ENCODE measurements around the gene DOCK1.

- no peak for TF ChIP-seq CTCF (IDR thresholded peaks at IDR 0.05; ENCODE audit: borderline replicate concordance, extremely low read depth, low read length, poor library complexity, severe bottlenecking)
- no peak for TF ChIP-seq EZH2 (IDR thresholded peaks at IDR 0.05; ENCODE audit: borderline replicate concordance, low read depth, low read length, severe bottlenecking)
Observed at GRCh38 chr10:126977216-126977615, 72.0 kb downstream of the DOCK1 start.

Measured in DND-41 (cell line).